B cell (primary cell): ENCODE data around the gene MDGA2. TPM values are rescaled to one million over a fixed set of nuclear protein-coding genes. Genes with fewer than 3 reads are reported as not detected.

ENCODE experiments used
- ATAC-seq: fragments of 200-7000 bp; cut with Tn5 transposase; one replicate; pipeline ENCODE4 v1.10.0; 2021; ENCODE audit warnings: low read depth, mild to moderate bottlenecking, moderate number of reproducible peaks, moderate library complexity
- CTCF ChIA-PET: fragments of 350-600 bp; sonication (Branson Sonifier 250); formaldehyde crosslinking; loops from one replicate; lab custom pipeline; 2021; ENCODE audit warnings: antibody characterized with exemption, inconsistent platforms; lab: Charles Lee
- POLR2A ChIA-PET: fragments of 350-600 bp; sonication (Branson Sonifier 250); formaldehyde crosslinking; loops from one replicate; lab custom pipeline; 2021; ENCODE audit warnings: antibody characterized with exemption; lab: Charles Lee
- DNase-seq: peaks from one replicate; pipeline ENCODE4 v3.0.0; 2013
- H2AFZ ChIP-seq: 2 replicates; pipeline ENCODE4 v1.6.1; 2012; ENCODE audit warnings: mild to moderate bottlenecking, low read depth, low read length; ENCODE audit not compliant: insufficient read depth, poor library complexity, severe bottlenecking
- H3K27ac ChIP-seq, 2 donors: 1 replicate in 1 of 2; 2 replicates in 1 of 2; pipeline ENCODE4 v1.5.1; 2012 to 2013; ENCODE audit warnings: low read length in 2 of 2, mild to moderate bottlenecking in 2 of 2, moderate library complexity in 1 of 2
- H3K27me3 ChIP-seq, 4 experiments: fragments of 200-600 bp in 1 of 4; sonication (generic) in 1 of 4; replicated peaks in 1 of 4; 1 replicate in 2 of 4; 2 replicates in 2 of 4; pipeline versions ENCODE4 v1.6.1 to v1.7.0; 2013 to 2016; ENCODE audit warnings: low read length in 3 of 4, mild to moderate bottlenecking in 2 of 4, mixed read lengths in 1 of 4, moderate library complexity in 1 of 4; ENCODE audit not compliant: insufficient read depth in 4 of 4, control insufficient read depth in 3 of 4; ENCODE audit errors: control extremely low read depth in 1 of 4
- H3K36me3 ChIP-seq, 2 experiments: replicated peaks in 1 of 2; 1 replicate in 1 of 2; 2 replicates in 1 of 2; pipeline versions ENCODE4 v1.6.1 to v1.7.1; 2013; ENCODE audit warnings: low read length in 1 of 2; ENCODE audit not compliant: insufficient read depth in 2 of 2, control insufficient read depth in 1 of 2; ENCODE audit errors: control extremely low read depth in 1 of 2, extremely low read depth in 1 of 2
- H3K4me1 ChIP-seq, 2 donors: fragments of 200-600 bp in 1 of 2; sonication (generic) in 1 of 2; 1 replicate in 1 of 2; 2 replicates in 1 of 2; pipeline versions ENCODE4 v1.5.1 to v1.6.1; 2013 to 2017; ENCODE audit warnings: low read length in 2 of 2; ENCODE audit not compliant: control insufficient read depth in 2 of 2, insufficient read depth in 2 of 2
- H3K4me2 ChIP-seq: replicated peaks from 2 replicates; pipeline ENCODE3; 2012; ENCODE audit warnings: mild to moderate bottlenecking, low read depth, low read length; ENCODE audit not compliant: poor library complexity, severe bottlenecking
- H3K4me3 ChIP-seq, 5 experiments: fragments of 200-600 bp in 1 of 5; sonication (generic) in 1 of 5; 1 replicate in 3 of 5; 2 replicates in 2 of 5; pipeline versions ENCODE4 v1.5.1 to v1.7.0; 2011 to 2016; ENCODE audit warnings: low read length in 4 of 5, mild to moderate bottlenecking in 4 of 5, low read depth in 2 of 5, control low read depth in 1 of 5, moderate library complexity in 1 of 5; ENCODE audit not compliant: insufficient read depth in 1 of 5; ENCODE audit errors: control extremely low read depth in 1 of 5, extremely low read depth in 1 of 5
- H3K79me2 ChIP-seq: fragments of 200-600 bp; sonication (generic); one replicate; pipeline ENCODE4 v1.6.0; 2016; ENCODE audit warnings: low read length; ENCODE audit not compliant: control insufficient read depth, insufficient read depth
- H3K9ac ChIP-seq: fragments of 200-600 bp; sonication (generic); 2 replicates; pipeline ENCODE4 v1.6.1; 2017; ENCODE audit warnings: mild to moderate bottlenecking, low read length, moderate library complexity
- H3K9me3 ChIP-seq, 3 donors: one replicate each; pipeline versions ENCODE4 v1.6.1 to v1.7.1; 2013; ENCODE audit warnings: low read length in 2 of 3; ENCODE audit not compliant: control insufficient read depth in 2 of 3, insufficient read depth in 1 of 3; ENCODE audit errors: control extremely low read depth in 1 of 3
- H4K20me1 ChIP-seq: 2 replicates; pipeline ENCODE4 v1.6.0; 2012; ENCODE audit warnings: mild to moderate bottlenecking, low read length; ENCODE audit not compliant: insufficient read depth, control insufficient read depth, poor library complexity, severe bottlenecking
- H3K27ac Mint-ChIP-seq: one replicate; pipeline ENCODE4 v1.8.0; 2021; ENCODE audit warnings: mixed read lengths
- H3K27me3 Mint-ChIP-seq: one replicate; pipeline ENCODE4 v1.8.0; 2021; ENCODE audit warnings: mixed read lengths
- H3K4me1 Mint-ChIP-seq: one replicate; pipeline ENCODE4 v1.8.0; 2021; ENCODE audit warnings: mixed read lengths
- H3K4me3 Mint-ChIP-seq: one replicate; pipeline ENCODE4 v1.8.0; 2021; ENCODE audit warnings: mixed read lengths
- H3K9me3 Mint-ChIP-seq: one replicate; pipeline ENCODE4 v1.8.0; 2022; ENCODE audit warnings: mixed read lengths; ENCODE audit not compliant: insufficient read depth
- CTCF ChIP-seq: fragments of 200-600 bp; IDR thresholded peaks from one replicate; pipeline ENCODE4 v1.8.0; 2022; ENCODE audit warnings: antibody characterized with exemption, mild to moderate bottlenecking
- EZH2 ChIP-seq: IDR thresholded peaks from 2 replicates; pipeline ENCODE4 v1.6.1; 2012; ENCODE audit warnings: borderline replicate concordance, low read depth, mild to moderate bottlenecking, moderate library complexity, low read length; ENCODE audit not compliant: insufficient read depth, poor library complexity, severe bottlenecking
- WGBS: methylation state at CpG from one replicate; pipeline ENCODE4 v1.1.5; 2013; ENCODE audit warnings: missing lambda C conversion rate; ENCODE audit not compliant: insufficient coverage; 5-methylcytosine and 5-hydroxymethylcytosine counted together
- intact Hi-C: fragments of 100-400 bp; cut with micrococcal nuclease; formaldehyde crosslinking; loops from one replicate; pipeline ENCODE4 v1.10.0; 2022
- polyA plus RNA-seq: library from polyadenylated mRNA; depleted of rRNA; stranded (reverse); fragments of >200 nt; gene quantifications from 2 replicates; pipeline ENCODE4 v1.2.3, GENCODE V29; 2012
- total RNA-seq, 2 donors: library from RNA; stranded (reverse); fragments of 120-200 nt in 1 of 2; gene quantifications; 1 replicate in 1 of 2; 2 replicates in 1 of 2; pipeline versions ENCODE4 v1.2.3 to v1.2.4, GENCODE V29; 2013 to 2022

MDGA2 gene
- total and polyA plus RNA-seq, 2 donors (not counting 1 experiment from before 2014, with no cell fraction given) = not detected

DNA sequence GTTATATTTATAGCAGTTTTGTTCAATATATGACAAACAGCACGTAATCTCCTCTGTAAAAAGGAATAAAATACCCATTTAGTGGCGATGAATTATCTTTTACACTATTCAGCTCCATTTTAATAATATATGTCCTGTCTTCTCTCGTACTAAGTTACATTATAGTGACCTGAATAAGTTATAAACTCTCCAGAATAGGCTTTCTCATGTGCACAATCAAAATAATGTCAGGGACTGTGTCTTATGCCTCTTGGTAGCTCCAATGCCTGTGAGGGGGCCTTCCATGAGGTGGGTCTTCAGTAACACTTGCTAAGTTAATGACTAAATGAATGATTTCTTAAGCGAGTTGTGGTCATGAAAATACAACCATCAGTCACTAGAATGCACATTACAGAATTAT, 150.9 kb downstream of the MDGA2 start:
- Histone ChIP-seq H3K36me3 (no peaks in the 10 kb centered on the region), H3K4me1 (no peaks in the 10 kb centered on the region), H3K9me3 (no peaks in the 10 kb centered on the region), H2AFZ (no peak overlapping the region), H3K4me3 (no peak overlapping the region), H3K27me3 (no peaks in the 10 kb centered on the region), H3K27ac (no peak overlapping the region), H3K79me2 (no peaks in the 10 kb centered on the region), H4K20me1 (no peaks in the 10 kb centered on the region), H3K4me2 (no peak overlapping the region), H3K9ac (no peak overlapping the region)
- Mint-ChIP-seq H3K4me3 (no peak overlapping the region), H3K4me1 (no peaks in the 10 kb centered on the region), H3K27ac (no peak overlapping the region), H3K9me3 (no peaks in the 10 kb centered on the region), H3K27me3 (no peaks in the 10 kb centered on the region)
- DNase-seq (no peak), ATAC-seq (no peak)
- TF ChIP-seq EZH2 = no peak
- no peak for TF ChIP-seq CTCF
- no CpG with 5 or more reads among the region's 4 CpGs for WGBS
- CTCF ChIA-PET = no interaction called here
- intact Hi-C loops = no loop called here
- POLR2A ChIA-PET = no interaction called here

DNA sequence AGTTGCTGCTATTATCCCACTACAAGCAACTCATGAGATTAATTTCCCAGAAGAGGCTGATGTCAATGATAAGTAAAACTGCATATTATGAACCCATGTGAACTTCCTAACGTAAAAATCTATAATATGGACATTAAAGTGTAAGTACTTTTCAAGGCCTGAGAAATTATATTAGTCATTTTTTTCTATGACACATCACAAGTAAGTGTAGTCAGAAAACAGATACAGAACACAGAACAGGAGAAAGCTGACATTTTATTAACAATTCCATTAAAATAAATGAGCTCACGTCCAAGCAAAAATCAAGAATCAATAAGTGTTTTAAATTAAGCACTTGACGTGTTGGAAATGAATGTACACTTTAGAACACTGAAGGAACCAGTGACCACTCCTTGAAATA, 155.0 kb downstream of the MDGA2 start:
- H3K27ac ChIP-seq = no peak overlapping the region
- H4K20me1 ChIP-seq = no peaks in the 10 kb centered on the region
- POLR2A ChIA-PET = no interaction called here
- TF ChIP-seq EZH2 (no peak), CTCF (no peak)
- H3K4me3 ChIP-seq = no peak overlapping the region
- H3K9ac ChIP-seq = no peak overlapping the region
- intact Hi-C loops = no loop called here
- H3K4me2 ChIP-seq = no peak overlapping the region
- H3K9me3 ChIP-seq = no peaks in the 10 kb centered on the region
- H3K27me3 ChIP-seq = no peaks in the 10 kb centered on the region
- Mint-ChIP-seq H3K27ac (no peak overlapping the region), H3K9me3 (peaks cover 2% of the 10 kb centered on the region), H3K4me1 (no peaks in the 10 kb centered on the region), H3K4me3 (no peak overlapping the region), H3K27me3 (no peaks in the 10 kb centered on the region)
- DNase-seq (no peak), ATAC-seq (no peak)
- H2AFZ ChIP-seq = no peak overlapping the region
- H3K36me3 ChIP-seq = no peaks in the 10 kb centered on the region
- H3K4me1 ChIP-seq = no peaks in the 10 kb centered on the region
- WGBS = no CpG with 5 or more reads among the region's 3 CpGs
- no peaks in the 10 kb centered on the region for H3K79me2 ChIP-seq
- CTCF ChIA-PET = no interaction called here
